Transverse colon (tissue), 4 donors: ENCODE measurements around the gene UNC80. TPM values are rescaled to one million over a fixed set of nuclear protein-coding genes. Genes with fewer than 3 reads are reported as not detected.

Source experiments
- DNase-seq: peaks from one replicate; pipeline ENCODE4 v3.0.0-alpha.2; 2019
- H3K27ac ChIP-seq, 4 donors: fragments of 200-600 bp; sonication (generic); 2 replicates each; pipeline ENCODE4 v1.5.1; 2016 to 2018; ENCODE audit warnings: inconsistent platforms in 4 of 4
- H3K27me3 ChIP-seq: fragments of 200-600 bp; sonication (generic); 2 replicates; pipeline ENCODE4 v1.5.1; 2017; ENCODE audit warnings: inconsistent platforms
- H3K36me3 ChIP-seq, 4 donors: fragments of 200-600 bp; sonication (generic); 2 replicates each; pipeline ENCODE4 v1.5.1; 2017 to 2019; ENCODE audit warnings: inconsistent platforms in 4 of 4
- H3K4me1 ChIP-seq, 4 donors: fragments of 200-600 bp; sonication (generic); 2 replicates each; pipeline ENCODE4 v1.5.1; 2017 to 2020; ENCODE audit warnings: inconsistent platforms in 4 of 4
- H3K4me3 ChIP-seq, 4 donors: fragments of 200-600 bp; sonication (generic); 1 replicate in 1 of 4; 2 replicates in 3 of 4; pipeline versions ENCODE4 v1.5.1 to v1.6.1; 2017 to 2019; ENCODE audit warnings: inconsistent platforms in 4 of 4
- H3K9me3 ChIP-seq, 2 donors: fragments of 200-600 bp; sonication (generic); 2 replicates each; pipeline ENCODE4 v1.5.1; 2017 to 2019; ENCODE audit warnings: inconsistent platforms in 2 of 2
- EP300 ChIP-seq: sonication (generic); formaldehyde crosslinking; IDR thresholded peaks from one replicate; pipeline ENCODE4 v1.6.1; 2017; ENCODE audit warnings: antibody characterized with exemption, low read depth
- POLR2A ChIP-seq: fragments of 450-650 bp; IDR thresholded peaks from one replicate; pipeline ENCODE4 v1.6.1; 2016; ENCODE audit warnings: antibody characterized with exemption, mild to moderate bottlenecking, moderate library complexity
- POLR2AphosphoS5 ChIP-seq, 3 donors: sonication (generic); formaldehyde crosslinking; IDR thresholded peaks; one replicate each; pipeline ENCODE4 v1.6.1; 2016; ENCODE audit warnings: antibody characterized with exemption in 3 of 3
- WGBS, 2 donors: methylation state at CpG; one replicate each; pipeline ENCODE4 v1.1.5; 2018; ENCODE audit warnings: low coverage in 1 of 2; 5-methylcytosine and 5-hydroxymethylcytosine counted together
- in situ Hi-C, 4 donors: fragments of 200-750 bp; cut with MboI; loops; one replicate each; pipeline versions ENCODE4 v1.15.0 to v1.15.1; 2017; ENCODE audit warnings: low sequenced_read_pairs in 3 of 4, low pct_ligation_motif_present in 1 of 4, low pct_unique_long_range_greater_than_20kb in 1 of 4
- intact Hi-C: fragments of 100-400 bp; cut with DNase I; formaldehyde crosslinking; loops from one replicate; pipeline ENCODE4 v1.15.1; 2023; ENCODE audit warnings: low total_unique reads
- total RNA-seq, 4 donors: library from RNA; depleted of rRNA; stranded (reverse); fragments of >200 nt; gene quantifications; one replicate each; pipeline ENCODE4 v1.1.0, GENCODE V29; 2016
- TF ChIP-seq, protein P1 (sequence below), 5 experiments: fragments of 200-600 bp in 3 of 5; fragments of 450-650 bp in 2 of 5; sonication (generic) in 3 of 5; IDR thresholded peaks; 1 replicate in 2 of 5; 2 replicates in 3 of 5; pipeline ENCODE4 v1.5.1; 2016 to 2017; ENCODE audit warnings: antibody characterized with exemption in 5 of 5, inconsistent platforms in 3 of 5, mild to moderate bottlenecking in 2 of 5, moderate library complexity in 1 of 5

Gene UNC80
- total RNA-seq, 4 donors from 2014 or later, result 0.14 to 0.75 (median 0.16) TPM; not detected in 1

DNA sequence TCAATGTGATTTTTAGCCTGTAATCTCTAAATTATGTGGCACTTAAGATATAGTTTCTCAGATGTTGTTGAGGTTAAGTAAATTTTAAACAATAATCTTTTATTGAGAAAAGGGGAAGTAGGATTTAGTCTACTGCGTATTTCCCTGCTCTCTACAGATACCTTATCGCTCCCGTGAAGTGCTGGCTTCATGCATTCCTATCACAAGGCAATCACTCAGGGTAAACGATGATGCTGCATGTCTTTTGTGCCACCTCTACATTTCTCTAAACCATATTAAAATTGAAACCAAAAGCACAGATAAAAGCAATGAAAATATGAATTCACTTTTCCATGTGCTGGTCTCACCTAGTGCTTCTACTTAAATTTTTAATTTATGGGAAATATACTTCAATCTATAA lies 216.4 kb downstream of the UNC80 start:
- H3K27me3 ChIP-seq, result no peaks in the 10 kb centered on the region
- no peak overlapping the region for H3K4me3 ChIP-seq
- in situ Hi-C loops (no loop called here), intact Hi-C loops (no loop called here)
- DNase-seq, result no peak
- no peak overlapping the region for H3K27ac ChIP-seq
- 38 to 62% methylated on average over 4 of the region's 4 CpGs for WGBS, 2 donors
- no peaks in the 10 kb centered on the region for H3K4me1 ChIP-seq
- H3K9me3 ChIP-seq, result no peaks in the 10 kb centered on the region
- no peaks in the 10 kb centered on the region for H3K36me3 ChIP-seq
- TF ChIP-seq, protein P1, sequence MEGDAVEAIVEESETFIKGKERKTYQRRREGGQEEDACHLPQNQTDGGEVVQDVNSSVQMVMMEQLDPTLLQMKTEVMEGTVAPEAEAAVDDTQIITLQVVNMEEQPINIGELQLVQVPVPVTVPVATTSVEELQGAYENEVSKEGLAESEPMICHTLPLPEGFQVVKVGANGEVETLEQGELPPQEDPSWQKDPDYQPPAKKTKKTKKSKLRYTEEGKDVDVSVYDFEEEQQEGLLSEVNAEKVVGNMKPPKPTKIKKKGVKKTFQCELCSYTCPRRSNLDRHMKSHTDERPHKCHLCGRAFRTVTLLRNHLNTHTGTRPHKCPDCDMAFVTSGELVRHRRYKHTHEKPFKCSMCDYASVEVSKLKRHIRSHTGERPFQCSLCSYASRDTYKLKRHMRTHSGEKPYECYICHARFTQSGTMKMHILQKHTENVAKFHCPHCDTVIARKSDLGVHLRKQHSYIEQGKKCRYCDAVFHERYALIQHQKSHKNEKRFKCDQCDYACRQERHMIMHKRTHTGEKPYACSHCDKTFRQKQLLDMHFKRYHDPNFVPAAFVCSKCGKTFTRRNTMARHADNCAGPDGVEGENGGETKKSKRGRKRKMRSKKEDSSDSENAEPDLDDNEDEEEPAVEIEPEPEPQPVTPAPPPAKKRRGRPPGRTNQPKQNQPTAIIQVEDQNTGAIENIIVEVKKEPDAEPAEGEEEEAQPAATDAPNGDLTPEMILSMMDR (IDR thresholded peaks at IDR 0.05), result no peak
- TF ChIP-seq POLR2A (no peak), POLR2AphosphoS5 (IDR thresholded peaks at IDR 0.05) (no peak), EP300 (no peak)

DNA sequence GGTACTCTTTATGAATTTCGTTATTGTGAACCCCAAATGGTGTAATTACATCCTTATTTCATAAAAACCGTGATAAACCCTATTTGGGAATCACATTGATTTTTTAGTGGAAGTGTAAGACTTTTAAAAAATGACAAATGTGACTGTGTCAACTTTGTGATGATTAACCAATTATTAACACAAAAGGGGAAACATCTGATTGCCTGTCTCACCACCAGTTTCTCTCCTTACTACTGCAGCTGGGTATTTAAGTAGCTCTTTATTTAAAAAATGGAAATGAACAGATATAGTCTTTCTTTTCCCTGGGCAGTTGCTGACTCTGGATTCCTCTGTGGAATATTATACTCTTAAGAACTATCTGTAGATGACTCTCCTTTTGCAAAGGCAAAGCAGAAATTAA lies 219.2 kb downstream of the UNC80 start:
- Histone ChIP-seq H3K4me3 (no peak overlapping the region), H3K27me3 (no peaks in the 10 kb centered on the region), H3K4me1 (no peaks in the 10 kb centered on the region), H3K27ac (no peak overlapping the region), H3K36me3 (no peaks in the 10 kb centered on the region), H3K9me3 (no peaks in the 10 kb centered on the region)
- in situ Hi-C loops, result loop anchor here in 1 of 4 donors (10.0 kb wide), 1 partner anchor 184 kb away; the partner anchor contains the start of gene KANSL1L
- intact Hi-C loops, result no loop called here
- 52 to 78% methylated on average over 2 of the region's 2 CpGs for WGBS, 2 donors
- no peak for DNase-seq
- TF ChIP-seq, protein P1 (IDR thresholded peaks at IDR 0.05), result no peak
- TF ChIP-seq POLR2AphosphoS5 (IDR thresholded peaks at IDR 0.05) (no peak), POLR2A (no peak), EP300 (no peak)

DNA sequence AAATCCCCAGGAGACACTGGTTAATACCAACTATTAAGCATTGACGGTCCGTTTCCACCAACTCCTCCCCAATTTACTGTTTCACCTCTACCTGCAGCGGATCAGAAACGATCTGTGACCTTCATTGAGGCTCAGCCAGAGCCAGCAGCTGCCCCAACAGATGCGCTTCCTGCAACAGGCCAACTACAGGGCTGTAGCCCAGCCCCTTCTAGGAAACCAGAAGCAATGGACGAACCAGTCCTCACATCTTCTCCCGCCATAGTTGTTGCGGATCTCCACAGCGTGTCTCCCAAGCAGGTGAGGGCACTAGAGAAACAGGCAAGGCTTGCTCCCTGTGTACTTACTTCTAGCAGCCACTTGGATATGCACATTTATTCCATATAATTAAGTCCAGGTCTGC lies 222.3 kb downstream of the UNC80 start:
- Histone ChIP-seq H3K4me1 (no peaks in the 10 kb centered on the region), H3K4me3 (no peak overlapping the region), H3K27me3 (no peaks in the 10 kb centered on the region), H3K36me3 (no peaks in the 10 kb centered on the region), H3K9me3 (no peaks in the 10 kb centered on the region), H3K27ac (no peak overlapping the region)
- no peak for DNase-seq
- 83 to 89% methylated on average over 5 to 9 of the region's 9 CpGs for WGBS, 2 donors
- intact Hi-C loops, result no loop called here
- TF ChIP-seq POLR2AphosphoS5 (IDR thresholded peaks at IDR 0.05) (no peak), POLR2A (no peak), EP300 (no peak)
- TF ChIP-seq, protein P1 (IDR thresholded peaks at IDR 0.05), result no peak
- in situ Hi-C loops, result loop anchor here in 1 of 4 donors (10.0 kb wide), 1 partner anchor 181 kb away; the partner anchor contains the start of gene KANSL1L

DNA sequence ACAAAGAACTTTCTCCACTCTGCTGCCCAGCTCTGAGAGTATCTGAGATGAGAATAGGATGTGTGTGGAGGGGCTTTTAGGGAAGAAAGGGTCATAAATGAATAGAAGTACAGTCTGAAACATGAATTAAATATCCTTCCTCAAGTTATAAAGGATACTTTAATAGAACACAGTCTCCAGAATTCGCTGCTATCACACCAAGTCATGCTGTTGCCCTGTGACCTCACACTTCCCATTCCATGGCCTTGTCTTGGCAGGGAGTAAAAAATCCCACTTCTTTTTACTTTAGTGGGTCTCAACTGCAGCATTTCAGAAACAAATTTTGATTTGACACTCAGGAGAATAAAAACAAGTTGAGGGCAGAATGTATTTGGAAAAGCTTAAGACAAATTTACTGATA lies 227.0 kb downstream of the UNC80 start:
- intact Hi-C loops, result no loop called here
- TF ChIP-seq POLR2A (no peak), POLR2AphosphoS5 (IDR thresholded peaks at IDR 0.05) (no peak), EP300 (no peak)
- TF ChIP-seq, protein P1 (IDR thresholded peaks at IDR 0.05), result no peak
- H3K27me3 ChIP-seq, result no peaks in the 10 kb centered on the region
- no peak overlapping the region for H3K4me3 ChIP-seq
- in situ Hi-C loops, result loop anchor here in 1 of 4 donors (10.0 kb wide), 1 partner anchor 176 kb away; the partner anchor contains the start of gene KANSL1L
- no peak overlapping the region for H3K27ac ChIP-seq
- H3K36me3 ChIP-seq, result no peaks in the 10 kb centered on the region
- no peak for DNase-seq
- no peaks in the 10 kb centered on the region for H3K9me3 ChIP-seq
- peaks cover 2 to 13% (median 9%) of the 10 kb centered on the region in 4 donors for H3K4me1 ChIP-seq
- WGBS, 2 donors, result 50 to 88% methylated on average over 1 of the region's 1 CpG
